Neural cell (in vitro differentiated cells): Measurements from ENCODE around the gene TEX101.

Experiments used
- CTCF ChIP-seq: fragments of 450-650 bp; IDR thresholded peaks from 2 replicates; pipeline ENCODE4 v1.5.1; 2014; ENCODE audit warnings: antibody characterized with exemption, mild to moderate bottlenecking, moderate library complexity; ENCODE audit not compliant: poor library complexity, severe bottlenecking
- EP300 ChIP-seq: fragments of 450-650 bp; conservative IDR thresholded peaks from 2 replicates; pipeline ENCODE4 v1.6.1; 2014; ENCODE audit warnings: antibody characterized with exemption, mild to moderate bottlenecking, moderate library complexity; ENCODE audit not compliant: poor library complexity, severe bottlenecking
- EZH2 ChIP-seq: fragments of 200-600, 300-800 bp; shearing (Covaris generic), sonication (generic); IDR thresholded peaks from 2 replicates; pipeline ENCODE4 v1.6.1; 2014; ENCODE audit warnings: antibody characterized with exemption, low read length, borderline replicate concordance, mild to moderate bottlenecking; ENCODE audit not compliant: insufficient read depth, poor library complexity, severe bottlenecking
- POLR2AphosphoS5 ChIP-seq: IDR thresholded peaks from 2 replicates; pipeline ENCODE4 v1.6.1; 2012

GRCh38 chr19:43463381-43464133, 48.9 kb downstream of the TEX101 start:
- TF ChIP-seq EP300 (no peak), CTCF (no peak), POLR2AphosphoS5 (peak; percentile 6), EZH2 (no peak)
